Activated CD4-positive, alpha-beta T cell treated with anti-CD3 and anti-CD28 coated beads for 1 hour (primary cell): ENCODE measurements around the gene ZFPM1.

Experiments
- DNase-seq: peaks from one replicate; pipeline ENCODE4 v3.0.0-alpha.2; 2020

Gene ZFPM1

DNA sequence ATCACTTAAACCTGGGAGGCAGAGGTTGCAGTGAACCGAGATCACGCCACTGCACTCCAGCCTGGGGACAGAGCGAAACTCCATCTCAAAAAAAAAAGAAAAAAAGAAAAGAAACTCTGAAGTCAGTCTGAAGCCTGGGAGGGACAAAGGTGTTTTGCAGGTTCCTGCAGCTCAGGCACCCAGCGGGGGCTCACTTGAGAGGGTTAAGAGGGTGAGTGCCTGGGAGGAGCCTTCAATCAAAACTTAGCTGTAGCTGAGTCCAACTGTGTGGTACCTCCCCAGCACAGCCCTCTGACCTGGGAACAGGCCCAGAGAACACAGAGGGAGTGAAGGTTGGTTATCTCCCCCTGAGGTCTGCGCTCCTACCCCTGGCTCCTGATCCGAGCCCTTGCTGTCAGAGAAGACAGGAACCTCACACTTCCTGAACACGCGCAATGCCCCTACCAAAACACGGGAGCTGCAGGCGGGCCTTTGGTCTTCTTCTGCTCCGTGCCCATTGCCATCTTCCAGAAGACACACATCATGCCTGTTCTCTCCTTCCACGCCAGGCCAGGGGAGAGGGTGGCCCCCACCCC, 96.7 kb downstream of the ZFPM1 start:
- no peak for DNase-seq

DNA sequence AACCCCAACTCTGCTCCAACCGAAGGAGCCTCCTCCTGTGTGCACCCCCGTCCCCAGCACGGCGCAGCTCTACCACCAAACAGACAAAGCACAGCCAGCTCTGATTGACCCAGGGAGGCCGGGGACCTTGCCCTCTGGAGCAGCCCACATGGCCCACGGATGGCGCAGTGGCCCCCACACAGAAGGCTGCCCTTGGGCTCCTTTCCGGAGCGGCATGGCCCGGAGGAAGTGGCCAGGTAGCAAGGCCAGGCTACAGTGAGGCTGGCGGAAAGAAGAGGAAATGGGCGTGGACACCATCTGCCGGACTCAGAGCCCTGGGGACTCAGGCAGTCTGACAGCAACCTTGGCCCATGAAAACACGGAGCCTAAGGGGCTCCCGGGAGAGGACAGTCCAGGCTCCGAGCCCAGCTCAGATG, 97.2 kb downstream of the ZFPM1 start:
- DNase-seq, result no peak

DNA sequence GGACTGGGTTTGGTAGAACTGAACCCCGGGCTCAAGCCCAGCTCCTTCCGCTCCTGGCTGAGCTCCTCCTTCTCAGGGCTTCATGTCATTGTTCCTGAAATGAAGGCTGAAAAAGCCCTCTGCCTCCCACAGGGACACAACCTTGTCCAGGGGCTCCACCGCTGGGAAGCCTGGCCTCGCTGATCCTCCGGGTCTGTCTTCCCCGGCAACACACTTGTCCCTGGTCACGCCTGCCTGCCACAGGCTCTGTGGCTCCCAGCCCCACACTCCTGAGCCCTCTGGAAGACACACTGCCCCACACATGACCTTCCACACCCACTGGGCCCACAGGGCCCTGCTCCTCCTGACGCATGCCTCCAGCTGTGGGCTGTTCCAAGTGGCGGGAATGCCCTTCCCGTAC, 99.1 kb downstream of the ZFPM1 start:
- DNase-seq, result no peak

DNA sequence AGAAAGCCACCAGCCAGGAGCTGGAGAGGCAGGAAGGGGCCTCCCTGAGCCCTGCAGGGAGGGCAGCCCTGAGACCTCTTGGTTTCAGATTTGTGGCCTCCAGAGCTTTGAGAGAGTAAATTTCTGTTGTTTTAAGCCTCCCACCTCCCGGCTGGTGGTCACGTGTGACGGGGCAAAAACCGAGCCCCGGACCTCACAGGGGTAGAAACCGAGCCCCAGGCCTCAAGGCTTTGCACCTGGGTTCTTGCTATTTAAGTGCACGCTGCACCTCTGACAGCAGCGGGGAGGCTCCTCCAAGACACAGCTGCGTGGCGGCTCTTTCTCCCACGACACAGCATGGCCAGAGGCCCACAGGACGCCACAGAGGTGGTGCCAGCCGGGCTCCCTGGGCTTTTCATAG, 99.7 kb downstream of the ZFPM1 start:
- no peak for DNase-seq

DNA sequence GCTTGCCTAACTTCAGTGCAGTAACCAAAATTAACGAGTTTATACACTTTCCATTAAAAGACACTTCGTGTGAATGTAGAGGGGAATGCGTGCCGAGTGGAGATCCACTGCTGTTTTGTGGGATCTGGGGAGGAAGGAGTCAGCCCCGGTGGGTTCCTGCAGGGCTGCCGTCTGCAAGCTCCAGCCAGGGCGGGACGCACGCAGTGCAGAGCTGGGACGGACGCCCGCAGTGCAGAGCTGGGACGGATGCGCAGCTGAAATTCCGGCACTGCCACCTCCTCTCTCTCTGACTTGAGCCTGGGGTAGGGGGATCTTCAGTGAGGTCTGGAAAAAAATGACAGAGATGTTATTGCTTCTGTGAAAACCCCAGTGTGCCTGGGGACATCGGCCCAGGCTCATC, 100.7 kb downstream of the ZFPM1 start:
- DNase-seq, result no peak

DNA sequence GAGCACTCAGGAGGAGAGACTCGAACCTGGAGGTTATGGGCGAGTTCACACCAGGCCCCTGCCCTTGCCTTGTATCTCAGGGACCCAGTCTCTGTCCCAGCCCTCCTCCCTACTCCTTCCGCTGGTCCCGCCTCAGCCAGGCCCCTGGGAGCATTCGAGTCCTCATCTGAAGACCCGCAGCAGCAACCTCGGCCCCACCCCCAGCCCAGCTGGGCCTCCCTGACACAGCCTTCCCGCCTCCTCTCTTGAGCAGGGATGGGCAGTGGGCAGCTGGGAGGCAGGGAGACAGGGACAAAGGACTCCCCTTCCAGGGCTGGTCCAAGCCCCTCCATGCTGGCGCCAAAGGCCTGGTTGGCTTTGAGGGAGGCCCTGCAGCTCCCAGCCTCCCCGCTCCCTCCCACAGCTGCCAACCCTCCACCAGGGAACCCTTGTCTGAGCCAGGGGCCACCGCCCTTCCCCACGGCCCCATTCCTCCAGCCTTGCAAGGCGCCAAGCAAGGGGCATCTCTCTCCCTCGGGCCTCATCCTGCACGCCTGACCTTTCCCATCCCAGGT, 101.7 kb downstream of the ZFPM1 start:
- DNase-seq, result no peak

DNA sequence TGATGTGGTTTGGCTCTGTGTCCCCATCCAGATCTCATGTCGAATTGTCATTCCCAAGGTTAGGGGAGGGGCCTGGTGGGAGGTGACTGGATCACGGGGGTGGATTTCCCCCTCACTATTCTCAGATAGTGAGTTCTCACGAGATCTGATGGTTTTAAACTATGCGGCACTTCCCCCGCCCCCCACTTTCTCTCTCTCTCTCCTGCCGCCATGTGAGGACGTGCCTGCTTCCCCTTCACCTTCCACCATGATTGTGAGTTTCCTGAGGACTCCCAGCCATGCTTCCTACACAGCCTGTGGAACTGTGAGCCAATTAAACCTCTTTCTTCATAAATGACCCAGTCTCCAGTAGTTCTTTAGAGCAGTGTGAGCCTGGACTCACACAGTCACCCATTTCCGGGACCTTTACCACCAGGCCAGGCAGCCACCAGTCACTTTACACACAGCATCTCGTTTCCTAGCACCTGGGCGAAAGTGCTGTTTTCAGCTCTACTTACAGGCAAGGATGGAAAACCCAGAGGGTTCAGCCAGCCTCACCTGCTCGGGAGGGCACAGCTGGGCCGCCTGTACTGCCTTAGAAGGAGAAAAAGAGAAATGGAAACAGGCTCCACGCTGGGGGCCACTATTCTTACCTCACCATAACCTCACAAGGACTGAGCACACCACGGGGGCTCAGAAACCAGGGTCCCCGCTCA, 103.4 kb downstream of the ZFPM1 start:
- no peak for DNase-seq

DNA sequence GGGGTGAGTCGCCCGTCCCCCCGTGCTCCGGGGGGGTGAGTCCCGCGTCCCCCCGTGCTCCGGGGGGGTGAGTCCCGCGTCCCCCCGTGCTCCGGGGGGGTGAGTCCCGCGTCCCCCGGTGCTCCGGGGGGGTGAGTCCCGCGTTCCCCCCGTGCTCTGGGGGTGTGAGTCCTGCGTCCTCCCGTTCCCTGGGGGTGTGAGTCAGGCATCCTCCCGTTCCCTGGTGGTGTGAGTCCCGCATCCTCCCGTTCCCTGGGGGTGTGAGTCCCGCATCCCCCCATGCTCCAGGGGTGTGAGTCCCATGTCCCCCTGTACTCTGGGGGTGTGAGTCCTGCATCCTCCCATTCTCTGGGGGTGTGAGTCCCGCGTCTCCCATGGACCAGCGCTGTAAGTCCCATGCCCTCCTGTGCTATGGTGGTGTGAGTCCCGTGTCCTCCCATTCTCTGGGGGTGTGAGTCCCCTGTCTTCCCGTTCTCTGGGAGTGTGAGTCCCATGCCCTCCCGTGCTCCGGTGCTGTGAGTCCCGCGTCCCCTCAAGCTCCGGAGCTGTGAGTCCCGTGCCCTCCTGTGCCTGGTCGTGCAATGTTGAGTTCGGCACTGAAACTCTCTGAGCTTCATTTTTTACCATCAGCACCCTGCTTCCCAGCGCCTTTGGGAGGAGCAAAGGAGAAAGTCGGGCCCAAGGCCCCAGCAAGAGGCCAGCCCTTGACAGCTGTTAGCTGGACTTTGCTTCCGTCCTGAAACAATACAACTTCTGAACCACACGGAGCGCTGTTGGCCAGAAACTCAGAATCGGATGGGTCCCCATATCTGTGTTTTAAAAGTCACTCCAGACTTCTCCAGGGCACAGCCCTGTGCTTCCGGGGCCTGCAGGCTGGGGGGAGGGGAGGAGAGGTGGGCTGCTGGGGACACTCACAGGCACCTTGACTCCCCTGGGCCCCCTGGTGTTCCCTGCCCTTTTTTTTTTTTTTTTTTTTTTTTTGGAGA, 105.7 kb downstream of the ZFPM1 start:
- DNase-seq, result no peak

DNA sequence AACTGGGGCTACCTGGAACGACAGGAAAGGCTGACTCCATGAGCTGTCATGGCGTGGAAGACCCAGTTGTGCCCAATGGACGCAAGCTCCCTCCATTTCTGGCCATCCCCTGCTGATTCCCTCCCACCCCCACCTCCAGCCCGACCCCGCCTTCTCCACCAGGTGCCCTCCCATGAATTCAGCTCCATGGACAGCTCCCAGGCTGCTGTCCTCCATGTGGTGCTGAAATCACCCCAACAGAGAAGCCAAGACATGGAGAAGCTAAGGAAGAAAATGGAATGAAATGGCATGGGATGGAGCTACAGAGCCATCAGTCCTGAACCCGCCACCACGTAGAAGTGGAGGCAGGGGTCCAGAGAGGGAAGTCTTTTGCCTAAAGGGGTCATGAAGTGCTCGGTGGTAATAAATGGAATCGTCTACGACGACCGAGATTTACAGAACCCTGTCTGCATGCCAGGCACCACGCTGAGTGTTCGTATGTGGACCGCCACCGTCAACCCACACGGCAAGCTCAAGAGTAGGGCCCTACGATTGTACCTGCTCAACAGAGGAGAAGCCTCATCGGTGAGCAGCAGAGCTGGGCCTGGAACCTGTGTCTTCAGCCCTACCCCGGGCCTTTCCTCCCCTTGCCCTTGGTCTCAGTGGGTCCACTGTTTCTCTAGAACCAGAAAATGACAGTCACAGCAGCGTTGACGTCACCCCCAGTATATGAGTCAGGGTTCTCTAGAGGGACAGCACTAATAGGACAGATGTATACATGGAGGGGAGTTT, 107.8 kb downstream of the ZFPM1 start:
- no peak for DNase-seq

DNA sequence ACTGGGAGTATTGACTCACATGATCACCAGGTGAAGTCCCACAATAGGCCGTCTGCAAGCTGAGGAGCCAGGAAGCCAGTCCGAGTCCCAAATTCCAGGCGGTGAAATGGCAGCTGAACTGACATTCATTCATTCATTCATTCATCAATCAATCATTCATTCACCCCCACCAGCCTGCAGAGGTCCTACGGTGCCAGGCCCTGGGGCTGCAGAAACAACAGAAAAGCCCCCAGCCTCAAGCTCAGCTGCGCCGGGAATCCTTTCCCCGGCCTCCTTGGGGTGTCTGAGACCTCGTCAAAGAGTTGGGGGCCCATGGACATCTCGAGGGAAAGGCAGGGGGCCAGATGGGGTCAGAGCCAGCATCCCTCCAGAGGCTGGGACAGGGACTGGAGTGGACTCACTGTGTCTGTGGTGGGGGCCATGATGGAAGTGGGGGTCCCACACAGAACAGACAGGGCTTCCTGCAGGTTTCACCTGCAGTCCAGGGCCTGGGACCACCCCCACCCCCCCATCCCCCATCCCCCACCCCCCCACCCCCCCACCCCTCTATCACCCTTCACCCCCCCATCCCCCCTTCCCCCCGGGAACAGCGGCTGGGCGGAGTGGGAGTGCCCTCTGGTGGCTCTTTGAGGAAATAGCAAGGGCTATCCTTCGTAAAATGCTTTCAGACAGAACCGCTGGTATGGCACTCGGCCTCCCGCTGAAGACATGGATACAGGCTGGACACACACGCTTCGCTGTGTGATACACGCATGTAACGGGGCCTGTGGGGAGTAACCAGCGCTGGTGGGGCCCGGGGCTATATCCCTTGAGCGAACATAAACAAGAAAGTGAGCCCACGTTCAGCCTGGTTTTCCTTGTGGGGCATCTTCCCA, 108.6 kb downstream of the ZFPM1 start:
- peak; percentile 44 for DNase-seq

DNA sequence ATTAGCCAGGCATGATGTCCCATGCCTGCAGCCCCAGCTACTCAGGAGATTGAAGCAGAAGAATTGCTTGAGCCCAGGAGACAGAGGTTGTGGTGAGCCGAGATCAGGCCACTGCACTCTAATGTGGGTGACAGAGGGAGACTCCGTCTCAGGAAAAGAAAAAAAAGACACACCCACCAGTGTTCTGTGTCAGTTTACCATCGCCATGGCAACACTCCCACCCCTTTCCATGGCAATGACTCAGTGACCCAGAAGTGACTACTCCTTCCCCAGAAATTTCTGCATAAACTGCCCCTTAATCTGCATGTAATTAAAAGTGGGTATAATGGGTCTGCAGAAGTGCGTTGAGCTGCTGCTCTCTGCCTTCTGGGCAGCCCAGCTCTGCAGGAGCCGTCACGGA, 113.1 kb downstream of the ZFPM1 start:
- no peak for DNase-seq

DNA sequence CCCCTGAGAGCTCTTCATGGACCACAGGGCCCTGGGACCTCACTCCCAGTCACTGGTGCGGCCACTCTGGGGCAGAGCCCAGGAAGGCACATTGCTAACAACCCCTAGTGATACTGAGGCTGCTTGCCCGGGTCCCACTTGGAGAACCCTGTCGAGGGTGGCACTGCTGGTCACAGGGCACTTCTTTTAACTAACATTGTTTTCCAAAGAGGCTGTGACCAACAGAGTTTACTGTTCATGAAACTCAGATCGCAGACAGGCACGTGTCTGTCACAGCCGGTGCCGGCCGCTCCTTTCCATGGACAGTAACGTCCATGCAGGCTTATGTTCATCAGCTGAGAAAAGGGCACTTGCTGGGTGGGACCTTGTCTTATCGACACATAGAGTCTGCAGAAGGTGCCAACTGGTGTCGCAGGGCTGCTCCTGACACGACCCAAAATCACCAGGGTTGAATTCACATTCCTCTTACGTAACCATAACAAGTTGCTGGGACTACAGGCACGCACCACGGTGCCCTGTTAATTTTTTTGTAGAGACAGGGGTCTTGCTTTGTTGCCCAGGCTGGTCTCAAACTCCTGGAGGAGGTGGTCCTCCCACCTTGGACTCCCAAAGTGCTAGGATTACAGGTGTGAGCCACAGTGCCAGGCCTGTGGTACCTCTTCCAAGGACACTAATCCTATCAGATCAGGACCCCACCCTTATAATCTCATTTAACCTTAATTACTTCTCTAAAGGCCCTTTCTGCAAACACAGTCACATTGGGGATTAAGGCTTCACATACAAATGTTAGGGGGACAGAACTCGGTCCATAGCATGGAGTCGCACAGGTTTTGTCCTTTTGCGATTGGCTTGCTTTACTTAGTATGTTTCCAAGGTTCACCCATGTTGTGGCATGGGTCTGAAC, 115.9 kb downstream of the ZFPM1 start:
- no peak for DNase-seq

DNA sequence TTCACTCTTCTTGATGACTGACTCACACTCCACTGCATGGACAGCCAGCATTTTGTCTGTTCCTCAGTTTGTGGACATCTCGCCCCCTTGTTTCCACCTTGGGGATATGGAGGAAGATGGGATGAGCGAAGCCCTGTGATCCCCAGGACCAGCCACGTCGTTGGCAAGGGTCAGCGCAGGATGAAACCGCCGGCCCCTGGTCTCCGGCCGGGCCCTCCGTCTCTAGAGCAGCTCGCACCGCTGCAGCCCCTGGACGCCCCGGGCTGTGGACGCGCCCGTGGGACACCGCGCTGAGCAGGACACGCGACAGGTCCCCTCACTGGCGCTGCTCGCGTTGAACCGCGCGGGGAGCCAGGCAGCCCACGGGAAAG, 116.5 kb downstream of the ZFPM1 start:
- DNase-seq, result no peak

DNA sequence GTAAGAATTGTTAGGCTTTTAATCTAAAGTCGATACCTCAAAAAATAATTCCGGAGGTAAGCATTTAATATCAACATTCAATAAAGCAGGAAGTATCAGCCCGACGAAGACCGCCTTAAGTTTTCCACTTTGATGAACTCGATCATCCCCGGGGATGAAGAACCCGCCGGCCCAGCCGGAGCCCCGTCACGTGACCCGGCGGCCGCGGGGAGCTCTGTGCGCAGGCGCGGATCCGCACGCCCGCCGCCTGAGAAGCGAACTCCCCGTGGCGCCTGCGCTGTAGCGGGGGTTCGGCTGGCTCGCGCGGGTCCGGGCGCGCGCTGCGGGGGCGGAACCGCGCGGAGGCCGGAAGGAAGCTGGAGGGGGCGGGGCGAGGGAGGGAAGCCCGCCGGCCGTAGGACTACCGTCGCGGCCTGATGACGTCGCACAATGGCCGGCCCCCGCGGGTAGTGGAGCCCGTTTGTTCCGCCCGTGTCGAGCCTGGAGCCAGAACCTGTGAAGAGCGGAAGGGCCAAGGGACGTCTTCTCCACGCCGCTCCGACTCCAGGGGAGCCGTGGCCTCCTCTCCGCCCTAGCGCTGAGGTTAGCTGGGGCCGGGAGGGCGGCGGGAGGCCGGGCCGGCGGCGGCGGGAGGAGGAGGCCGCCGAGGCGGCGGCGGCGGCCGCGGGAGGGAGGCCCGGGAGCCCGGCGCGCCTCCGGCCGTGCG, 117.1 kb downstream of the ZFPM1 start, which contains the start of gene ZC3H18:
TSS of gene ZC3H18 (plus strand) at position 419 of the 706 bp plus-strand sequence. CDS start 6,721 bp downstream, outside the sequence.
- DNase-seq, result peak; percentile 98

DNA sequence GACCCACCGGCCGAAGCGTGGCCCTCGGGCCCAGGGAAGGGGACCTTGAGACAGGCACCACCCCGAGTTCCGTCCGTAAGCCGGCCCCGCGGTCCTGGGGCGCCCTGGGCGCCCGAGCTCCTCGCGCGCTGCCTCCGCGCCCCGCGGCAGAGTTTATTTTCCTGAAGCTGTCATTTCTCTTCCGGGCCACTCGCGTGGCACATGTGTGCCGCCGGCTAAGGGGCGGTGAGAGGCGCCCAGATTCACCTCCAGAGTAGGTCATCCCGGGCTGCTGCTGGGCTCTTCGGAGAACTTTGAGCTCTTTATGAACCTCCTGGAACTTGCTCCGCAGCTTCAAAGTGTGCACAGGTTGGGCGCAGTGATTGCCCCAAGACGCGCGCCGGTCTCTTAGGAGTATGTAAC, 117.6 kb downstream of the ZFPM1 start:
- DNase-seq, result peak; percentile 32

DNA sequence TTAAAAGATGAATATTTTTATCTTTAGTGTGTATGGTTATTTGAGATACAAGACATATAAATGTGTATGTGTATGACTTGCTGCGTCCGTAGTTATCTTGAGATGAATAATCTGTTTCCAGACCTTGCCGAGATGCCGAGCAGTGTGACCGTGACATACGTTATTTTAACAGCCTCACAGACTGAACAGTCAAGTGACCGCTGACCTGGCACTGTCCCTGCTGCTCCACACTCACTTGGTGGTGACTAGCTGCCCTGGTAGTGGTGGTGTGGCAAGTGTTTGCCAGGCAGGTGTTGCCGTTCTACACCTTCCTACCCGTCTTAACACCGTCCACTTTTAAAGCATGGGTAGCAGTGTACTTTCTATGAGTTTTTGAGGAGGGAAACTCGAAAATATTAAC, 122.2 kb downstream of the ZFPM1 start:
- DNase-seq, result no peak

DNA sequence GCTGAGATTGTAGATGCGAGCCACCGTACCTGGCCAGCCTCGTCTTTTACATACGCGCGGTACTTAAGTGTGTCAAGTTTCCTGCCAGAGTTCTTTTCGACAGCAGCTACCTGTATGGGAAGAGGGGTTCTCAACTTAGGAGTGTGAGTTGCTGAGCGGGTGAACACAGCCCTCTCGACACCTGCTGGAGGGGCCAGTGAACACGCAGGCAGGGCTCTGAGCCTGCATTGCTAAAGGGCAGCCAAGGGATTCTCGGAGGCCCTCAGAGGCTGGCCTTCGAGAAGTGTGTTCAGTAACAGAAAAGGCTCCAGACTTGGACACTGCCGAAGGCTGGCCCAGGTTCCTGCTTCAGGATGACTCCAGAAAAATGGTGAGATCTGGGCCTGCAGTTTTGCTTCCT, 123.2 kb downstream of the ZFPM1 start:
- DNase-seq, result no peak

DNA sequence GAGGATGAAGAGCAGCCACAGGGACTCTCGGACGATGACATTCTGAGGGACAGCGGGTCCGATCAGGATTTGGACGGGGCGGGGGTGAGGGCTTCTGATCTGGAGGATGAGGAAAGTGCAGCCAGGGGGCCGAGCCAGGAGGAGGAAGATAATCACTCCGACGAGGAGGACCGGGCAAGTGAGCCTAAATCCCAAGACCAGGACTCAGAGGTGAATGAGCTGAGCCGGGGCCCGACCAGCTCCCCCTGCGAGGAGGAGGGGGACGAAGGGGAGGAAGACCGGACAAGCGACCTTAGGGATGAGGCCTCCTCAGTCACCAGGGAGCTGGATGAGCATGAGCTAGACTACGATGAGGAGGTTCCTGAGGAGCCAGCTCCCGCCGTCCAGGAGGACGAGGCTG, 124.1 kb downstream of the ZFPM1 start:
- no peak for DNase-seq

DNA sequence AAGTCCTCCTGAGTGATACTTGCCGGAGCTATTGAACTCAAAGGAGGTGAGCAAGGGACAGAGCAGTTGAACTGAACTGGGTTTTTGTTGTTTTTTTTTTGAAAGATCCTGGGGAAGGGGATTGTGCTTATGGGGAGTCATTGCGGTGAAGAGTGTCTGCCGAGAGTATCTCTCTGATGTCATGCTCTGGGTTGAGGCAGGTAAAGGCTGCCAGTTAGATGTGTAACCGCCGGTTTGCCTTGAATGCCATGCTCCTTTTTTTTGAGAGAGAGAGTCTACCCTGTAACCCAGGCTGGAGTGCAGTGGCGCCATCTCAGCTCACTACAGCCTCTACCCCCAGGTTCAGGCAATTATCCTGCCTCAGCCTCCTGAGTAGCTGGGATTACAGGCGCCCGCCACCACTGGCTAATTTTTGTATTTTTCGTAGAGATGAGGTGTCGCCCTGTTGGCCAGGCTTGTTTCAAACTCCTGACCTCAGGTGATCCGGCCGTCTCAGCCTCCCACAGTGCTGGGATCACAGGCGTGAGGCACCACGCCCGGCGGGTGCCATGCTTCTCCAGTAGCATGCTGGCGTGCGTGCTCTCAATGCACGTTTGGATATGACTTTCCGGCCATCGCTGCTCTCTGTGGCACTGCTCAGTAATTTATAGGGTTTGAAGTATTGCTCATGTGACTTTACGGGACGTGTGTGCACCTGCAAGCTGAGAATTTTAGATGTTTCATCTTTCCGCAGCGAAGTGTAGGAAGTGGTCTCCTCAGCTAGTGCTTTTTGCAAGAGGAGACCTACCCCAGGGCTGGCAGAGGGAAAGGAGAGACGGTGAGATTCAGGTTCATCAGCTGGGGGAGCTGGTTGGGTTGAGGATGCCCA, 125.6 kb downstream of the ZFPM1 start:
- no peak for DNase-seq
